ENCODE results near the gene PANK4.

PANK4 gene

GRCh38 chr1:2470290-2471158, 55.9 kb downstream of the PANK4 start:
- Histone ChIP-seq H3K27ac (no peak overlapping the region), H3K4me3 (ENCODE audit: low read depth, low read length) (no peak overlapping the region), H3K36me3 (replicated peaks) (no peaks in the 10 kb centered on the region), H3K27me3 (replicated peaks) (no peaks in the 10 kb centered on the region)
- TF ChIP-seq CTCF (IDR thresholded peaks at IDR 0.05; ENCODE audit: low read depth, low read length, missing control alignments): no peak
- in situ Hi-C loops (cut with HindIII; ENCODE audit: low pct_ligation_motif_present, low sequenced_read_pairs): no loop called here
- DNase-seq: no peak

GRCh38 chr1:2469103-2469940, 57.1 kb downstream of the PANK4 start:
- Histone ChIP-seq H3K27me3 (replicated peaks) (peaks cover 2% of the 10 kb centered on the region), H3K36me3 (replicated peaks) (no peaks in the 10 kb centered on the region), H3K27ac (no peak overlapping the region), H3K4me3 (ENCODE audit: low read depth, low read length) (no peak overlapping the region)
- in situ Hi-C loops (cut with HindIII; ENCODE audit: low pct_ligation_motif_present, low sequenced_read_pairs): no loop called here
- no peak for TF ChIP-seq CTCF (IDR thresholded peaks at IDR 0.05; ENCODE audit: low read depth, low read length, missing control alignments)
- DNase-seq: no peak

- in situ Hi-C loops (cut with HindIII; ENCODE audit: low pct_ligation_motif_present, low sequenced_read_pairs): no loop called here
- no peak for TF ChIP-seq CTCF (IDR thresholded peaks at IDR 0.05; ENCODE audit: low read depth, low read length, missing control alignments)
- Histone ChIP-seq H3K27ac (no peak overlapping the region), H3K36me3 (replicated peaks) (no peaks in the 10 kb centered on the region), H3K4me3 (ENCODE audit: low read depth, low read length) (no peak overlapping the region), H3K27me3 (replicated peaks) (peaks cover 10% of the 10 kb centered on the region)
- no peak for DNase-seq
Measured at GRCh38 chr1:2468540-2468939, 57.9 kb downstream of the PANK4 start.

- in situ Hi-C loops (cut with HindIII; ENCODE audit: low pct_ligation_motif_present, low sequenced_read_pairs): no loop called here
- TF ChIP-seq CTCF (IDR thresholded peaks at IDR 0.05; ENCODE audit: low read depth, low read length, missing control alignments): no peak
- Histone ChIP-seq H3K27me3 (replicated peaks) (peaks cover 12% of the 10 kb centered on the region), H3K4me3 (ENCODE audit: low read depth, low read length) (no peak overlapping the region), H3K27ac (no peak overlapping the region), H3K36me3 (replicated peaks) (no peaks in the 10 kb centered on the region)
- no peak for DNase-seq
Measured at GRCh38 chr1:2468041-2468472, 58.3 kb downstream of the PANK4 start.

- H3K4me3 ChIP-seq (ENCODE audit: low read depth, low read length): no peak overlapping the region
- DNase-seq: no peak
- H3K36me3 ChIP-seq (replicated peaks): no peaks in the 10 kb centered on the region
- peaks cover 12% of the 10 kb centered on the region for H3K27me3 ChIP-seq (replicated peaks)
- in situ Hi-C loops (cut with HindIII; ENCODE audit: low pct_ligation_motif_present, low sequenced_read_pairs): no loop called here
- no peak for TF ChIP-seq CTCF (IDR thresholded peaks at IDR 0.05; ENCODE audit: low read depth, low read length, missing control alignments)
- no peak overlapping the region for H3K27ac ChIP-seq
Measured at GRCh38 chr1:2466958-2467554, 59.3 kb downstream of the PANK4 start.
